ENCODE data around the gene DCD. TPM values are rescaled to one million over a fixed set of nuclear protein-coding genes. Genes with fewer than 3 reads are reported as not detected.
"Not testable (repeated sequence)": the region's sequence is repeated elsewhere in the genome, so short reads cannot be mapped to it uniquely, and the experiment has no call there.

Gene DCD
- total RNA-seq, 1 donor from 2014 or later, result not detected

GRCh38 chr12:54678131-54678530 is 30.0 kb upstream of the DCD start:
- TF ChIP-seq CTCF (conservative IDR thresholded peaks at IDR 0.05), result no peak
- H3K27ac Mint-ChIP-seq, result no peak overlapping the region
- no peaks in the 10 kb centered on the region for H3K4me1 Mint-ChIP-seq (ENCODE audit: unreplicated experiment)
- peaks cover 50% of the 10 kb centered on the region for H3K27me3 Mint-ChIP-seq
- H3K9me3 Mint-ChIP-seq, result no peaks in the 10 kb centered on the region
- H3K36me3 Mint-ChIP-seq, result no peaks in the 10 kb centered on the region
- DNase-seq (ENCODE audit: extremely low spot score, unreplicated experiment), result no peak
- H3K4me3 Mint-ChIP-seq, result no peak overlapping the region

- H3K9me3 Mint-ChIP-seq, result no peaks in the 10 kb centered on the region
- no peak overlapping the region for H3K4me3 Mint-ChIP-seq
- no peak for TF ChIP-seq CTCF (conservative IDR thresholded peaks at IDR 0.05)
- DNase-seq (ENCODE audit: extremely low spot score, unreplicated experiment), result no peak
- H3K4me1 Mint-ChIP-seq (ENCODE audit: unreplicated experiment), result no peaks in the 10 kb centered on the region
- H3K27ac Mint-ChIP-seq, result no peak overlapping the region
- peaks cover 11% of the 10 kb centered on the region for H3K27me3 Mint-ChIP-seq
- H3K36me3 Mint-ChIP-seq, result no peaks in the 10 kb centered on the region
Measured at GRCh38 chr12:54667945-54668344, 19.8 kb upstream of the DCD start.

GRCh38 chr12:54666008-54666407 is 17.8 kb upstream of the DCD start:
- Mint-ChIP-seq H3K4me1 (ENCODE audit: unreplicated experiment) (no peaks in the 10 kb centered on the region), H3K27me3 (peaks cover 11% of the 10 kb centered on the region), H3K27ac (no peak overlapping the region), H3K36me3 (no peaks in the 10 kb centered on the region), H3K4me3 (no peak overlapping the region), H3K9me3 (no peaks in the 10 kb centered on the region)
- no peak for TF ChIP-seq CTCF (conservative IDR thresholded peaks at IDR 0.05)
- no peak for DNase-seq (ENCODE audit: extremely low spot score, unreplicated experiment)

GRCh38 chr12:54665022-54665635 is 17.0 kb upstream of the DCD start:
- not testable (repeated sequence) for H3K27me3 Mint-ChIP-seq; H3K9me3 Mint-ChIP-seq; H3K36me3 Mint-ChIP-seq; H3K4me1 Mint-ChIP-seq (ENCODE audit: unreplicated experiment); H3K27ac Mint-ChIP-seq; H3K4me3 Mint-ChIP-seq; DNase-seq (ENCODE audit: extremely low spot score, unreplicated experiment)

GRCh38 chr12:54663603-54664002 is 15.4 kb upstream of the DCD start:
- TF ChIP-seq CTCF (conservative IDR thresholded peaks at IDR 0.05), result no peak
- H3K9me3 Mint-ChIP-seq, result peaks cover 2% of the 10 kb centered on the region
- H3K4me3 Mint-ChIP-seq, result no peak overlapping the region
- no peaks in the 10 kb centered on the region for H3K36me3 Mint-ChIP-seq
- peaks cover 23% of the 10 kb centered on the region for H3K27me3 Mint-ChIP-seq
- H3K4me1 Mint-ChIP-seq (ENCODE audit: unreplicated experiment), result peaks cover 2% of the 10 kb centered on the region
- no peak for DNase-seq (ENCODE audit: extremely low spot score, unreplicated experiment)
- H3K27ac Mint-ChIP-seq, result no peak overlapping the region

GRCh38 chr12:54662026-54662425 is 13.9 kb upstream of the DCD start:
- Mint-ChIP-seq H3K4me1 (ENCODE audit: unreplicated experiment) (peaks cover 5% of the 10 kb centered on the region), H3K36me3 (no peaks in the 10 kb centered on the region), H3K9me3 (peaks cover 5% of the 10 kb centered on the region), H3K27me3 (peaks cover 29% of the 10 kb centered on the region), H3K27ac (no peak overlapping the region), H3K4me3 (no peak overlapping the region)
- TF ChIP-seq CTCF (conservative IDR thresholded peaks at IDR 0.05), result no peak
- no peak for DNase-seq (ENCODE audit: extremely low spot score, unreplicated experiment)

Data from type B pancreatic cell (in vitro differentiated cells).